Amniotic stem cell (primary cell): ENCODE results near the gene CEP85L.

Experiments used
- DNase-seq: peaks from one replicate; lab custom pipeline; 2025; lab: John Stamatoyannopoulos, UW

CEP85L gene

GRCh38 chr6:118660218-118660569 is 8.8 kb upstream of the CEP85L start:
- no peak for DNase-seq

- no peak for DNase-seq
These were observed 8.3 kb upstream of the CEP85L start for GRCh38 chr6:118659513-118660217.

- DNase-seq = no peak
These were observed 5.6 kb upstream of the CEP85L start for GRCh38 chr6:118656847-118657451.

- no peak for DNase-seq
These were observed 742 bp upstream of the CEP85L start for GRCh38 chr6:118652051-118652615.

GRCh38 chr6:118650582-118651281 is 659 bp downstream of the CEP85L start:
- no peak for DNase-seq

GRCh38 chr6:118649918-118650581 is 1.3 kb downstream of the CEP85L start:
- no peak for DNase-seq

GRCh38 chr6:118648866-118649554 is 2.4 kb downstream of the CEP85L start:
- DNase-seq = no peak

- no peak for DNase-seq
These were observed 4.4 kb downstream of the CEP85L start for GRCh38 chr6:118646977-118647376.

GRCh38 chr6:118645395-118645794 is 6.0 kb downstream of the CEP85L start:
- DNase-seq = no peak

GRCh38 chr6:118644007-118644406 is 7.4 kb downstream of the CEP85L start:
- DNase-seq = no peak

- no peak for DNase-seq
These were observed 10.3 kb downstream of the CEP85L start for GRCh38 chr6:118641042-118641441.

- no peak for DNase-seq
These were observed 12.1 kb downstream of the CEP85L start for GRCh38 chr6:118639054-118639964.

GRCh38 chr6:118638288-118638687 is 13.1 kb downstream of the CEP85L start:
- no peak for DNase-seq

GRCh38 chr6:118635909-118636735 is 15.3 kb downstream of the CEP85L start:
- no peak for DNase-seq

- no peak for DNase-seq
These were observed 19.0 kb downstream of the CEP85L start for GRCh38 chr6:118632359-118632758.

- no peak for DNase-seq
These were observed 20.5 kb downstream of the CEP85L start for GRCh38 chr6:118630923-118631322.

- no peak for DNase-seq
These were observed 21.3 kb downstream of the CEP85L start for GRCh38 chr6:118630067-118630466.

GRCh38 chr6:118627724-118628123 is 23.7 kb downstream of the CEP85L start:
- no peak for DNase-seq

GRCh38 chr6:118625833-118626232 is 25.6 kb downstream of the CEP85L start:
- no peak for DNase-seq
